HG02610 (cell line): ENCODE results near the gene MSI1.
"Not testable (repeated sequence)": the region's sequence is repeated elsewhere in the genome, so short reads cannot be mapped to it uniquely, and the experiment has no call there.

Experiments
- ATAC-seq: cut with Tn5 transposase; IDR thresholded peaks from one replicate; pipeline ENCODE4 v1.9.1; 2021; ENCODE audit warnings: mild to moderate bottlenecking, moderate library complexity; ENCODE audit not compliant: unreplicated experiment

Gene MSI1

DNA sequence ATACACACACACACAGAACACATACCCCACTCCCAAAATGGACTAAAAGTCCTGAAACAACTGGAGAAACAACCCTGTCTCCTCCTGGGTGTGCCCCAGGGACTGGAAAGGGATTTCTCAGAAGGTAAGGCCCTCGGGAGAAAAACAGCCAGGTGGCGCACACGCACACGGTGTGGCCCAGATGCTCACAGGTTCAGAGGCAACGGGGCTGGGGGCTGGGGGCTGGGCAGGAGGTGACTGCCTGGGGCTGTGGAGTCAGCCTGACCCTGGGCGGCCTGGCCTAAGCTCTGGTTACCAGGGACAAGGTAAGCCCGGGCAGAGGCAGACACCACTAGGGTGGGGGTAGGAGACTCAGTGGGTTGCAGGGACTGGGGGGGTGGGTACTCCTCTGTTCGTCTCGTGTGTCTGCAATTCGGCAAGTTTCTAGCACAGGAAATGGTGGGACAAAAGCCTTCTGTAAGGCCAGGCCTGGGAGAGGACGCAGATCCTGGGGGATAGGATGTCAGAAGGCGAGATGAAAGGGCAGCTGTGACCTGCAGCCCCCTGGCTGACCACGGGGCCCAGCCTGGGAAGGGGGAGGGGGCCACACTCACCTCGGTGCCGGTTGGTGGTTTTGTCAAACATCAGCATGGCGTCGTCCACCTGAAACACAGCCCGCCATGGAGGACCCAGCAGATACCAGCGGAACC, 10.4 kb downstream of the MSI1 start:
- no peak for ATAC-seq

DNA sequence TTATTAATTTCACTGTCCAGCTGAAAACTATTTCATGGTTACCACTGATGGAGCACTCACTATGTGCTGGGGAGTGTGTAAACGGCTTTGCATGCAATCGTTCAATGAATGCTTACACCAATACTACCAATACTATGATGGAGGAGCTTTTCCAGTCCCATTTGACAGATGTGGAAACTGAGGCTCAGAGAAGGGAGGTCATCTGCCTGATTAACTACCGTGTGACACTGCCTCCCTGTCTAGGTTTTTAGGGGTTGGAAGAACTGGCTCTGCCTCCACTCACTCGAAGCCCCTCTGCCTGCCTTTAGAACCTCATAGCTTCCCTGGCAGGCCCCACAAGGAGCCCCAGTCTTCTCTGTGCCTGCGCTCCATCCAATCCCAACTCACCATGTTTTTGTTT, 11.9 kb downstream of the MSI1 start:
- no peak for ATAC-seq

DNA sequence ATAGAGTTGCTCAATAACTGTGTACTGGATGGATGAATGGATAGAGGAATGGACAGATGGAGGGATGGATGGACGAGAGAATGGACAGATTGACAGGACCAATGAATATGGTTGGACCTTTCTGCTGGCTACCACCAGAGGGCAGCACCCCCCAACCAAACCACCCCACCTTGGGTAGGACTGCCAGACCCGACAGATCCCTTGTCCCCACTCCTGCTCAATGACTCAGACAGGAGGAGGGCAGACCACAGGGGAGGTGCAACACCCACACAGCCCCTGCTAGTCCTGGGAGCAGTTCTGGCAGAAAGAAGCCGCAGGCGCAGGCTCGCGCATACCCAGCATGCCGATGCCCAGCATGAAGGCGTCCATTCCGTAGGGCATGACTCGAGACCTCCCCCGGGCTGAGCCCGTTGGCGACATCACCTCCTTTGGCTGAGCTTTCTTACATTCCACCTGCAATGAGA, 12.4 kb downstream of the MSI1 start:
- no peak for ATAC-seq

DNA sequence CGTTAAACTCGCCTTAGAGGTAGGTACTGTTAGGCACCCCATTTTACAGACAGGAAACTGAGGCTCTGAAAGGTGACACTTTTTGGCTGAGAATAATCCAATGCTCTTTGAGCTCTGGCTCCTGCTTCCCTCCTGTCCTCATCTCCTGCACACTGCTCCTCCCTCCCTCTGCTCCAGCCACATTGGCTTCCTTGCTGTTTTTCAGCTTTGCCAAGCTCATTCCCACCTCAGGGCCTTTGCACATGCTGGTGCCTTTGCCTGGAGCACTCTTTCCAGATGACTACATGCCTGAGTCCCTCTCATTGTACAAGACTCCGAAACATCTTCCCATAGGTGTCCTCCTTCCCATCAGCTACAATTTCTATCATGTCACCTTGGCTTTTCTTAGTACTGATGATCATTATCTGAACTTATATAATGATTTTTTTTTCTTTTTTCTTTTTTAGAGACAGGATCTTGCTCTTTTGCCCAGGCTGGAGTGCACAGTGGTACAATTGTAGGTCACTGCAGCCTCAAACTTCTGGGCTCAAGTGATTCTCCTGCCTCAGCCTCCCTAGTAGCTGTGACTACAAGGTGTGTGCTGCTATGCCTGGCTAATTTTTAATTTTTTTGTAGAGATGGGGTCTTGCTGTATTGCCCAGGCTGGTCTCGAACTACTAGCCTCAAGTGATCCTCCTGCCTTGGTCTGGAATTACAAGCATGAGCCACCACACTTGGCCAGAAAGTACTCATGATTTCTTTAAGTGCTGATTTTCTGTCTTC, 15.2 kb downstream of the MSI1 start:
- ATAC-seq, result no peak

DNA sequence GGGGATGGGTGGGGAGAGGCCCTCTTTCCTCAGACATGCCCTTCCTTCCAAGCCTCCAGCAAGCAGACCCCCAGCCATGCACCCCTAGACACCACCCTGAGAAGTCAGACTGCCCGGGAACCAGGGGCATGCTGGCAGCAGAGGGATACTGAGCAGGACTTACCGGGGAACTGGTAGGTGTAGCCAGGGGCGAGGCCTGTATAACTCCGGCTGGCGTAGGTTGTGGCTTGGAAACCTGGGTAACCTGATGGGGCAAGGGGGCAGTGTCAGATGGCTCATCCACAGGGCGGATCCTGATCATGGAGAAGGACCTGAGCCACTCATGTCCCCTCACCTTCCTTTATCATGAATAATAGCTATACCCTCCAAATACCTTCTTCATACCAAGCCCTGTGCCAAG, 15.8 kb downstream of the MSI1 start:
- no peak for ATAC-seq

DNA sequence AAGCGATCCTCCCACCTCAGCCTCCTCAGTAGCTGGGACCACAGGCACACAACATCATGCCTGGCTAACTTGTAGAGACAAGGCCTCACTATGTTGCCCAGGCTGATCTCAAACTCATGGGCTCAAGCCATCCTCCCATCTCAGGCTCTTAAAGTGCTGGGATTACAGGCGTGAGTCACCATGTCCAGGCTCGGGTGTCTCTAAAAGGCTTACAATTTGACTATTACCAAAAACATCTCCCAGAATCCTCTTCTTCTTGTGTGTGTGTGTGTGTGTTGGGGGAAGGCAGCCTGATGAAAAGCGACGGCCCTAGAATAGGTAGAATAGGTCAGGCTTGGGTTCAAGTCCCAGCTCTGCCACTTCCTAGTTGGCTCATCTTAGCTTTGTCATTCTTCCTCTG, 16.8 kb downstream of the MSI1 start:
- ATAC-seq, result no peak

DNA sequence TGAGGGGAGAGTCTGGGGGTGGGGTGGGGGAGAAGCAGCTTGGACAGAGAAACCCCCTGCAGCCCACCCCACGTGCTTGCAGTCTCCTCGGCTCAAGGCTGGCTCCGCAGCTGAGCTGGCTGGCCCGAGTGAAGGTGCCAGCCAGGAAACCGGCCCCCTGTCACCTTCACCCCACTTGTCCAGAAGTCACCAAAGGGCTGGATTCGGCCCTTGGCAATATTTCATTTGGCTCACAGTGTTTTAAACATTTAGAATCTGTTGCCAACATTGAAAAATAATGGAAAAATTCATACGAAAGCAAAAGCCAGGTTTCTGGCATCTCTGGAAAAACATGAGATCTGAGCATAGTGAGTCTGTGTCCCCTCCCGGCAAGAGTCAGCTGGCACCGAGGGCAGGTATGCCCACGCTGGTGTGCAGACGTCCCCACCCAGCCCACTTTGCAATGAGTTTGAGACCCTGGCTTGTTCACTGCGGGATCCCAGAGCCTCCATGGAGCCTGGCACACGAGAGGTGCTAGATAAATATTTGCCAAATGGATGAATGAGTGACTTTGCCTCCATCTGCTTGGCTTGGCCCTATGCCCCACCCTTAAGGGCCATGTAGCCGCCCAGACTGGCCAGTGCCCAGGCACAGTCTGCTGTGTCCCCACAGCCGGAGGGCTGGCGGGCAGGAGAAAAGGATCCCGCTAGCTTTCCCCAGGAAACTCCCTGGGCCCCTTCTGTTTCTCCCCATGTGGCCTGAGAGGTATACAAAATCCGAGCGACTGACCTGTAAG, 18.2 kb downstream of the MSI1 start:
- ATAC-seq, result no peak

DNA sequence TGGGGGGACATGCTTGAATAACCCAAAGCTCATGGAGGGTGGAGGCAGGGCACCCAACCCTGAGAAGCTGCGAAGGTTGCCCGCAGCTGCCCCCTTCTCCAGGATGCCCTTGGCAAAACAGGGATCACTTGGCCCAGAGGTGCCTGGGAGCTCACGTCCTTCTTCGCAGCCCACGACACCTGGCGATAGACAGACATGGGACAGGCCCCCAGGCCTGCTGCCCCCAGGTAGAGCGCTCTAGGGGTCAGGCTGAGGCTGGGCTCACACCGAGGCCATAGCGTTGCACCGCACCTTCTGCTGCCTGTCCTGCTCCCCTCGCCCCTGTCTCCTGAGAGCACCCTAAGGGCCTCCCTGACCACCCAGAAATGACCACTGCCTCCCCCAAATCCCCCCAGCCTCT, 21.2 kb downstream of the MSI1 start:
- no peak for ATAC-seq

DNA sequence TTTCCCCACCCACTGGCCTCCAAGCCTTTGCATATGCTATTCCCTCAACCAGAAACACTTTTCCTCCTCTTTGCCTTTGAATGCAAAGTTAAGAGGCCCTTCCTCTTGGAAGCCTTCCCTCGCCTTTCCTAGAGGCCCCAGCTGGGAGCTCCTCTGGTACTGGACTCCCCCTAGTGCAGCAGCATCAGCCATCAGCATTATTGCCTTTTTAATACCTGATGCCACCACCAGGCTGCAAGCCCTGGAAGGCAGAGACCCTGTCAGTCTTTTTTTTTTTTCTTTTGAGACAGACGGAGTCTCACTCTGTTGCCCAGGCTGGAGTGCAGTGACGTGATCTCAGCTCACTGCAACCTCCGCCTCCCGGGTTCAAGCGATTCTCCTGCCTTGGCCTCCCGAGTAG, 22.3 kb downstream of the MSI1 start:
- ATAC-seq, result no peak

DNA sequence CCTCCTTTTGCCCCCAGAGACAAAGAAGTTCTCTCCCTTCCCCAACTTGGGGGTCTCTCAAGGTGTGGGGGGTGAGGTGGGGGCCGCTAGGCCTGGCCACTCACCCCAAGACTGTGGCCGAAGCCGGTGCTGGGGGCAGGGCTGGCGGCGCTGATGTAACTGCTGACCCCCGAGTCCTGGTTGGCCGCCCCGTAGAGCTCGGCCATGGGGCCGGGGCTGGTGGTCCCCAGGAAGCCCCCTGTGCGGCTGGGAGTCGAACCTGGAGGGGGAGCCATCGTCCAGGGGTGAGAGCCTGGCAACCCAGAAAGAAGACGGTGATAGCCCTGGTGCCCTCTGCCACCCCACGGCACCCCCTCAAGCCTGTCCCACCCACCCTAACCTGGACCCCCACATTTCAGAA, 22.9 kb downstream of the MSI1 start:
- ATAC-seq, result no peak

DNA sequence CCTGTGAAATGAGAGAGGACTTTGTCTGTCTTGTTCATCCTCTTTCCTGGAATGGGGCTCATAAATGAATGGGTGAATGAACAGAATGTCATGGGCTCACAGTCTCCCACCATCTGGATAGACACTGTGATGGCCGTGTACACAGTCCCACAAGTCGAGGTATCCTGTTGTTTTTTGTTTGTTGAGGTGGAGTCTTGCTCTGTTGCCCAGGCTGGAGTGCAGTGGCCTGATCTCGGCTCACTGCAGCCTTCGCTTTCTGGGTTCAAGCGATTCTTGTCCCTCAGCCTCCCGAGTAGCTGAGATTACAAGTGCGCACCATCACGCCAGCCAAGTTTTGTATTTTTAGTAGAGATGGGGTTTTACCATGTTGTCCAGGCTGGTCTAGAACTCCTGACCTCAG, 25.3 kb downstream of the MSI1 start:
- no peak for ATAC-seq

DNA sequence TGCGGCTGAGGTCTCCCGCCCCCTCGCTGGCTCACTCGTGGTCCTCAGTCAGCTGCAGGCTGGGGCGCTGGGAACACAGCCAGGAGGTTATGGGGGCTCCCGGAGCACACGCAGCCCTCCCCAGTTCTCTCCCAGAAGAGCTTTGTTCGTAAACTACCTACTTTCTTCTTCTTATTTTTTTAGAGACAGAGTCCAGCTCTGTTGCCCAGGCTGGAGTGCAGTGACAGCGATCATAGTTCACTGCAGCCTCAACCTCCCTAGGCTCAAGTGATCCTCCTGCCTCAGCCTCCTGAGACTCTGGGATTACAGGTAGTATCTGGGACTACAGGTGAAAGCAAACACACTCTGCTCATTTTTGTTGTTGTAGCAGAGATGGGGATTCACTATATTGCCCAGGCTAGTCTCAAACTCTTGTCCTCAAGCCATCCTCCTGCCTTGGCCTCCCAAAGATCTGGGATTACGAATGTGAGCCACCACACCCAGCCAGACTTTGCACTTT, 25.9 kb downstream of the MSI1 start:
- no peak for ATAC-seq

DNA sequence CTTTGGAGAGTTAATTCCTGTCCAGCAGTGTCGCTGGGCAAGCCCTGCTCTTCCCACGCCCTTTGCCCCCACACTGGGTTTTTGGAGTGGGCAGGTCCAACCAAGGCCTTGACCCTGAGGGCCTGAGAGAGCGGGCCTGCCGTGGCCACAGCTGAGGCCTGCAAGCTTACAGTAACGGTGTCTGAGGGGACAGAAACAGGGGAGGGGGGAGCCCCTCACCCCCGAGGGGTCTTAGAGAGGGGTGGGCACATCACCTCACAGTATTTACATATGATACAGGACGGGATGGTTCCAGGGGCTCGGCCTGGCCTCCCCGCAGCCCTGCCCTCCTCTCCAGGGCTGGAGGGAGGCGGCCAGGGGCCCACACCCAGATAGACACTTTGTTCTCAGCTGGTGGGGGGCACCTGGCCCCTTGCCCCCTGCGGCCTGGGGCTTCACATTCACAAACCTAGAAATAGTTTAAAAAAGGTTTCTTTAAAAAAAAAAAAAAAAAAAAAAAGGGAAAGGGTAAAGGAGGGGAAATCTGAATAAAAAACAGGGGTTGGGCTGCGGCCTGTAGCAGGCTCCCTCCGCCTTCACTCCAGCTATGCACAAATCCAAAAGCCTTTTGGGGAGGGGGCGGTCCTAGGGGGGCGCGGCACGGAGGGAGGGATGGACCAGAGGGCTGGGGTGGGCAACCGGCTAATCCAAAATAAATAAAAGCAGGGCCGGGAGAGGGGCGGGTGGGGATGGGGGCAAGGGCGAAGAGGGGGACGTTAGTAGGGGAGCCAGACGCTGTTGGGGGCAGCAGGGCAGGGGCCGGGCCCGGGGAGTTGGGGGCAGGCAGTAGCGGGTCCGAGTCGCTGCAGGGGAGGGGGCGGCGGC, 26.6 kb downstream of the MSI1 start:
- ATAC-seq, result no peak

DNA sequence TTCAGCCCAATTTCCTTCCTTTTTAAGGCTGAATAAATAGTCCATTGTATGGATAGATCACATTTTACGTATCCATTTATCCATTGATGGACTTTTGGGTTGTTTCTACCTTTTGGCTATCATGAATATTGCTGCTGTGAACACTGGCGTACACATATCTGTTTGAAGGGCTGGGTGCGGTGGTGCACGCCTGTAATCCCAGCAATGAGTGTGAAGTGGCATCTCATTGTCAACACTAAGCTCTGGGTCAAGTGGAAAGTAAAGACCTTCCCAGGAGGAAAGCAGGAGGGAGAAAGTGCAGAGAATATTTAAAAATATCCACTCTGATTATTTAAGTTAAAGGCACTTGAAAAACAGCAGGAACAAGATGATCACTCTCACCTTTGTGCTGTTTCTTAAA, 29.7 kb downstream of the MSI1 start:
- ATAC-seq, result no peak

DNA sequence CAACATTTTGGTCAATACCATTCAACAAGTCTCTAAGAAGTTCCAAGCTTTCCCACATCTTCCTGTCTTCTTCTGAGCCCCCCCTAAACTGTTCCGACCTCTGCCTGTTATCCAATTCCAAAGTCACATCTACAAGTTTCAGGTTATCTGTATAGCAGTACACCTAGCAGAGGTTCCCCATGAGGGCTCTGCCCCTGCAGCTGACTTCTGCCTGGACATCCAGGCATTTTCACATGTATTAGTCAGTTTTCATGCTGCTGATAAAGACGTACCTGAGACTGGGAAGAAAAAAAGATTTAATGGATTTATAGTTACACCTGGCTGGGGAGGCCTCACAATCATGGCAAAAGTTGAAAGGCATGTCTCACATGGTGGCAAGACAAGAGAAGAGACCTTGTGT, 31.2 kb downstream of the MSI1 start:
- ATAC-seq, result no peak

DNA sequence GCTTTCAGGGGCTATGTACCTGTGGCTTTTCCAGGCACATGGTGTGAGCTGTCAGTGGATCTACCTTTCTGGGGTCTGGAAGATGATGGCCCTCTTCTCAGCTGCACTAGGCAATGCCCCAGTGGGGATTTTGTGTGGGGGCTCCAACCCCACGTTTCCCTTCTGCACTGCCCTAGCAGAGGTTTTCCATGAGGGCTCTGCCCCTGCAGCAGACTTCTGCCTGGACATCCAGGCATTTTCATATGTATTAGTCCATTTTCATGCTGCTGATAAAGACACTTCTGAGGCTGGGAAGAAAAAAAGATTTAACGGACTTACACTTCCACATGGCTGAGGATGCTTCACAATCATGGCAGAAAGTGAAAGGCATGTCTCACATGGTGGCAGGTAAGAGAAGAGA, 32.6 kb downstream of the MSI1 start:
- not testable (repeated sequence) for ATAC-seq

DNA sequence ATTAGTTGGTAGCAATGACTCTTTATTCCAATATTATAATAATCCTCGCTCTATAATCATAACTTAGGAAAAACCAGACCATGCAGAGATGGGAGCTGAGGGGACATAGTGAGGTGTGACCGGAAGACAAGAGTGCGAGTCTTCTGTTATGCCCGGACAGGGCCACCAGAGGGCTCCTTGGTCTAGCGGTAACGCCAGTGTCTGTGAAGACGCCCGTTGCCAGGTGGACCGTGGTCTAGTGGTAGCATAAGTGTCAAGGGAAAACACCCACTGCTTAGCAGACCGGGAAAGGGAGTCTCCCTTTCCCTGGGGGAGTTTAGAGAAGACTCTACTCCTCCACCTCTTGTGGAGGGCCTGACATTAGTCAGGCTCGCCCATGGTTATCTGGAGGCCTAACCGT, 33.5 kb downstream of the MSI1 start:
- not testable (repeated sequence) for ATAC-seq

DNA sequence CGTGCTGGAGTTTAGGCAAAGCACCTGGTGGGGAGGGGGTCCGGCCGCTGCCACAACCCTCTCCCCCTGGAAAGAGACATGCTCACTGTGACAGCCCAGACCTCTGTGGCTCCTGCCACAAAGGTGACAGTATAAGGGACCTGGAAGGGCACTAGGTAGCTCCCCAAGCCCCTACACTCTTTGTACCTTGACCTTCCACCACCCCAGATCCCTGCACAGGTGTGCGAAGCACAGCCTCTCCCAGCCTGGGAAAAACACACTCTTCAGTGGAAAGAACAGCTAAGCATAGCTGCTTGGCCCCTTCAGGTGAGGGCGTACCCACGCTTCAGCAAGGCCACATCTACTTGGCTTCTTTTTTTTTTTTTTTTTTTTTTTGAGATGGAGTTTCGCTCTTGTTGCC, 36.4 kb downstream of the MSI1 start:
- ATAC-seq, result no peak

DNA sequence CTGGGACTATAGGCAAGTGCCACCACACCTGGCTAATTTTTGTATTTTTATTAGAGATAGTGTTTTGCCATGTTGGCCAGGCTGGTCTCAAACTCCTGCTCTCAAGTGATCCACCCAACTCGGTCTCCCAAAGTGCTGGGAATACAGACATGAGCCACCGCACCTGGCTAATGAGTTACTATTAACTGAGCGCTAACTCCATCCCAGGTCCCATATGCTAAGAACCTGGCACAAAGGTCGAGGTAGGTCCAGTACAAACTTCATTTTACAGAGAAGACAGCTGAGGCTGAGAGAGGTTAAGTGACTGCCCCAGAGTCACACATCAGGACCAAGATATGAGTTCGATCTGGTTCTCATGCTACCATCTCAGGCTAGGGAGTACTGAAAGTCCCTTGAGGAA, 36.9 kb downstream of the MSI1 start:
- ATAC-seq, result no peak

DNA sequence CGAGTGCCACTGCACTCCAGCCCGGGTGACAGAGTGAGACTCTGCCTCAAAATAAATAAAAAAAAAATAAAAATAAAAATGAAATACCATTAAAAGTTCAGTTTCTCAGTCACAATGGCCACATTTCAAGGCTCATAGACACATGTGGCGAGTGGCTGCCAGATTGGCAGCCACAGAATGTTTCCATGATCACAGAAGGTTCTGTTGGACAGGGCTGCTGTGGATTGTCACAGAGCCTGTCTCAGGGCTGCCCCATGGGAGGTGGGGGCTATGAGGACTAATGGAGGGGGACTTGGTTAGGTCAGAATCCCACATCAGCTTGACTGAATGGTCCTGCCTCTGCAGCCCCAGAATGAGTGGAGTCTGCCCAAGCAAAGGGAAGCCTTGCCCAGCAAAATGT, 37.6 kb downstream of the MSI1 start:
- no peak for ATAC-seq

DNA sequence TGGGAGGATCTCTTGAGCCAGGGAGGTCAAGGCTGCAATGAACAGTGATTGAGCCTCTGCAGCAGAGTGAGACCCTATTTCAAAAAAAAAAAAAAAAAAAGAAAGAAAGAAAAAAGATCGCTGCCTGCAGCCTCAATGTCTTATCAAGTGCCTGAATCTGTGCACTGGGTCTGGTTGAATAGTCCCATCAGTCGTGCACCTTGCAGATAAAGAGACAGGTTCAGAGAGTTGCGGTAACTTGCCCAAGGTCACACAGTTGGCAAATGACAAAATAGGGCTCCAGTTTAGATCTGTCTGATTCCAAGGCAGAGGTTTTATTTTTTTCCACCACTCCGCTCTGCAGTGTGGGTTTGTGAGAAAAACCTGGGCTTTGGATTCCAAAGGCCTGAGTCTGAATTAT, 40.7 kb downstream of the MSI1 start:
- no peak for ATAC-seq
